Mesodermal cell (in vitro differentiated cells): Measurements from ENCODE around the gene GPR158.

Experiments used
- H3K27ac ChIP-seq: 2 replicates; pipeline ENCODE4 v1.7.0; 2013; ENCODE audit warnings: mild to moderate bottlenecking, low read depth, low read length, moderate library complexity; ENCODE audit not compliant: severe bottlenecking
- H3K36me3 ChIP-seq: 2 replicates; pipeline ENCODE4 v1.7.1; 2013; ENCODE audit warnings: mild to moderate bottlenecking, low read length, moderate library complexity; ENCODE audit not compliant: control insufficient read depth, insufficient read depth
- H3K4me1 ChIP-seq: one replicate; pipeline ENCODE4 v1.7.1; 2013; ENCODE audit warnings: mild to moderate bottlenecking, low read length; ENCODE audit not compliant: insufficient read depth, control insufficient read depth, poor library complexity, severe bottlenecking
- H3K4me3 ChIP-seq: 2 replicates; pipeline ENCODE4 v1.7.0; 2013; ENCODE audit warnings: low read length, control low read depth, mild to moderate bottlenecking; ENCODE audit not compliant: insufficient read depth, poor library complexity, severe bottlenecking; ENCODE audit errors: extremely low read depth
- H3K9me3 ChIP-seq: 2 replicates; pipeline ENCODE4 v1.7.1; 2013; ENCODE audit warnings: mild to moderate bottlenecking, low read length, moderate library complexity; ENCODE audit not compliant: control insufficient read depth
- WGBS, 2 experiments: methylation state at CpG; one replicate each; pipeline ENCODE4 v1.1.5; 2013; ENCODE audit warnings: missing lambda C conversion rate in 2 of 2; ENCODE audit not compliant: insufficient coverage in 2 of 2; 5-methylcytosine and 5-hydroxymethylcytosine counted together

The GPR158 gene

GRCh38 chr10:25263931-25264330, 89.1 kb downstream of the GPR158 start:
- Histone ChIP-seq H3K4me3 (no peak overlapping the region), H3K27ac (no peak overlapping the region), H3K36me3 (no peaks in the 10 kb centered on the region), H3K4me1 (no peaks in the 10 kb centered on the region), H3K9me3 (no peaks in the 10 kb centered on the region)
- WGBS, 2 experiments: 73% methylated on average over 1 of the region's 1 CpG; no CpG with 5 or more reads in 1 of the 2 experiments

GRCh38 chr10:25278180-25278579, 103.4 kb downstream of the GPR158 start:
- Histone ChIP-seq H3K4me3 (no peak overlapping the region), H3K4me1 (no peaks in the 10 kb centered on the region), H3K27ac (no peak overlapping the region), H3K36me3 (no peaks in the 10 kb centered on the region), H3K9me3 (peaks cover 8% of the 10 kb centered on the region)
- no CpG with 5 or more reads among the region's 1 CpG for WGBS, 2 experiments

GRCh38 chr10:25280076-25280475, 105.3 kb downstream of the GPR158 start:
- no CpG with 5 or more reads among the region's 1 CpG for WGBS, 2 experiments
- Histone ChIP-seq H3K4me3 (no peak overlapping the region), H3K4me1 (no peaks in the 10 kb centered on the region), H3K36me3 (no peaks in the 10 kb centered on the region), H3K27ac (no peak overlapping the region), H3K9me3 (peaks cover 8% of the 10 kb centered on the region)

- 70 to 87% methylated on average over 2 to 3 of the region's 7 CpGs for WGBS, 2 experiments
- H3K27ac ChIP-seq: no peak overlapping the region
- no peaks in the 10 kb centered on the region for H3K36me3 ChIP-seq
- H3K4me3 ChIP-seq: no peak overlapping the region
- no peaks in the 10 kb centered on the region for H3K4me1 ChIP-seq
- H3K9me3 ChIP-seq: peaks cover 8% of the 10 kb centered on the region
These were observed 105.8 kb downstream of the GPR158 start for GRCh38 chr10:25280573-25280972.

GRCh38 chr10:25285809-25286208, 111.0 kb downstream of the GPR158 start:
- WGBS, 2 experiments: no CpG with 5 or more reads among the region's 2 CpGs
- no peaks in the 10 kb centered on the region for H3K9me3 ChIP-seq
- no peak overlapping the region for H3K4me3 ChIP-seq
- H3K4me1 ChIP-seq: no peaks in the 10 kb centered on the region
- no peaks in the 10 kb centered on the region for H3K36me3 ChIP-seq
- no peak overlapping the region for H3K27ac ChIP-seq

GRCh38 chr10:25288181-25288580, 113.4 kb downstream of the GPR158 start:
- no peaks in the 10 kb centered on the region for H3K36me3 ChIP-seq
- H3K4me3 ChIP-seq: no peak overlapping the region
- H3K9me3 ChIP-seq: no peaks in the 10 kb centered on the region
- WGBS, 2 experiments: no CpG with 5 or more reads among the region's 1 CpG
- H3K27ac ChIP-seq: no peak overlapping the region
- no peaks in the 10 kb centered on the region for H3K4me1 ChIP-seq

GRCh38 chr10:25294032-25294926, 119.5 kb downstream of the GPR158 start:
- Histone ChIP-seq H3K36me3 (no peaks in the 10 kb centered on the region), H3K27ac (no peak overlapping the region), H3K4me1 (no peaks in the 10 kb centered on the region), H3K9me3 (no peaks in the 10 kb centered on the region), H3K4me3 (no peak overlapping the region)
- whole genome bisulfite sequencing, 2 experiments: 50% methylated on average over 1 of the region's 5 CpGs; no CpG with 5 or more reads in 1 of the 2 experiments

GRCh38 chr10:25296324-25296723, 121.5 kb downstream of the GPR158 start:
- H3K27ac ChIP-seq: no peak overlapping the region
- no peaks in the 10 kb centered on the region for H3K9me3 ChIP-seq
- H3K4me3 ChIP-seq: no peak overlapping the region
- H3K36me3 ChIP-seq: no peaks in the 10 kb centered on the region
- WGBS, 2 experiments: no CpG with 5 or more reads among the region's 1 CpG
- H3K4me1 ChIP-seq: no peaks in the 10 kb centered on the region

- H3K4me1 ChIP-seq: no peaks in the 10 kb centered on the region
- no peaks in the 10 kb centered on the region for H3K36me3 ChIP-seq
- no peaks in the 10 kb centered on the region for H3K9me3 ChIP-seq
- H3K4me3 ChIP-seq: no peak overlapping the region
- no peak overlapping the region for H3K27ac ChIP-seq
- WGBS, 2 experiments: 57 to 80% methylated on average over 1 of the region's 4 CpGs
These were observed 122.7 kb downstream of the GPR158 start for GRCh38 chr10:25297466-25297865.

GRCh38 chr10:25300073-25300472, 125.3 kb downstream of the GPR158 start:
- no peak overlapping the region for H3K4me3 ChIP-seq
- 48 to 59% methylated on average over 2 of the region's 2 CpGs for WGBS, 2 experiments

GRCh38 chr10:25304606-25305005, 129.8 kb downstream of the GPR158 start:
- Histone ChIP-seq H3K9me3 (no peaks in the 10 kb centered on the region), H3K4me1 (no peaks in the 10 kb centered on the region), H3K36me3 (no peaks in the 10 kb centered on the region), H3K27ac (no peak overlapping the region), H3K4me3 (no peak overlapping the region)
- 100% methylated on average over 1 of the region's 4 CpGs; no CpG with 5 or more reads in 1 of the 2 experiments for WGBS, 2 experiments

More at GRCh38 chr10:25300073-25300472, 125.3 kb downstream of the GPR158 start:
- H3K36me3 ChIP-seq: no peaks in the 10 kb centered on the region
- no peaks in the 10 kb centered on the region for H3K9me3 ChIP-seq
- H3K4me1 ChIP-seq: no peaks in the 10 kb centered on the region
- no peak overlapping the region for H3K27ac ChIP-seq
